Activated naive CD4-positive, alpha-beta T cell treated with anti-CD3 and anti-CD28 coated beads for 36 hours (primary cell): ENCODE measurements around the gene TSC22D2. TPM values are rescaled to one million over a fixed set of nuclear protein-coding genes. Genes with fewer than 3 reads are reported as not detected.

ENCODE experiments used
- CTCF ChIA-PET: fragments of 350-600 bp; sonication (Branson Sonifier 250); formaldehyde crosslinking; loops from one replicate; lab custom pipeline; 2021; ENCODE audit warnings: antibody characterized with exemption; lab: Charles Lee
- DNase-seq: peaks from one replicate; pipeline ENCODE4 v3.0.0-alpha.2; 2020
- H3K27ac Mint-ChIP-seq: one replicate; pipeline ENCODE4 v1.8.0; 2021; ENCODE audit warnings: mild to moderate bottlenecking, mixed read lengths
- H3K27me3 Mint-ChIP-seq: one replicate; pipeline ENCODE4 v1.8.0; 2021; ENCODE audit warnings: low read depth, mixed read lengths
- H3K36me3 Mint-ChIP-seq: one replicate; pipeline ENCODE4 v1.8.0; 2021; ENCODE audit warnings: low read depth, mixed read lengths
- H3K4me1 Mint-ChIP-seq: one replicate; pipeline ENCODE4 v1.8.0; 2021; ENCODE audit warnings: low read depth, mixed read lengths
- H3K4me3 Mint-ChIP-seq: one replicate; pipeline ENCODE4 v1.8.0; 2021; ENCODE audit warnings: mild to moderate bottlenecking, moderate library complexity, mixed read lengths
- H3K9me3 Mint-ChIP-seq: one replicate; pipeline ENCODE4 v1.8.0; 2021; ENCODE audit warnings: mixed read lengths
- intact Hi-C: fragments of 100-400 bp; cut with micrococcal nuclease; formaldehyde crosslinking; loops from one replicate; pipeline ENCODE4 v1.15.1; 2023
- total RNA-seq, 2 experiments: library from RNA; stranded (reverse); gene quantifications; one replicate each; pipeline ENCODE4 v1.2.3, GENCODE V29; 2021

The TSC22D2 gene
- total RNA-seq, 2 experiments from 2014 or later = 13.0 to 13.7 TPM

DNA sequence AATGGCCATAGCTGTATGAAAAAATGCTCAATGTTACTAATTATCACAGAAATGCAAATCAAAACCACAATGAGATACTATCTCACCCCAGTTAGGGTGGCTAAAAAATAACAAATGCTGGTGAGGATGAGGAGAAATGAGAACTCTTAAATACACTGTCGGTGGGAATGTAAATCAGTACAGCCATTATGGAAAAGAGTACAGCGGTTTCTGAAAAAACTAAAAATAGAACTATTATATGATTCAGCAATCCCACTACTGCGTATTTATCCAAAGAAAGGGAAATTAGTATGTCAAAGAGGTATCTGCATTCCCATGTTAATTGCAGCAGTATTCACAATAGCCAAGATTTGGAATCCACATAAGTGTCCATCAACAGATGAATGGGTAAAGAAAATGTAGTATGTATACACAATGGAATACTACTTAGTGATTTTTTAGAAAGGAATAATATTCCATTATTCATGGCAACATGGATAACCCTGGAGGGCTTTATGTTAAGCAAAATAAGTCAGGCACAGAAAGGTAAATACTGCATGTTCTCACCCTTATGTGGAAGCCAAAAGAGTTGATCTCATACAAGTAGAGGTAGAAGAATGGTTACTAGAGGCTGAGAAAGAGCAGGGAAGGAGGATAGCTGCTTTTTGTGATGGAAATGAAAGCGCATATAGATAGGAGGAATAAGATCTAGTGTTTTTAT, 103.2 kb downstream of the TSC22D2 start:
- H3K27ac Mint-ChIP-seq = no peak overlapping the region
- H3K36me3 Mint-ChIP-seq = peaks cover 4% of the 10 kb centered on the region
- H3K4me1 Mint-ChIP-seq = peaks cover 6% of the 10 kb centered on the region
- DNase-seq = no peak
- H3K27me3 Mint-ChIP-seq = no peaks in the 10 kb centered on the region
- intact Hi-C loops = no loop called here
- peaks cover 2% of the 10 kb centered on the region for H3K9me3 Mint-ChIP-seq
- CTCF ChIA-PET = interaction anchor here (0.6 kb wide), 1 partner anchor 69 kb away, joined by 4 read pairs; no protein-coding TSS in a partner anchor
- H3K4me3 Mint-ChIP-seq = no peak overlapping the region

GRCh38 chr3:150515210-150515609, 107.1 kb downstream of the TSC22D2 start:
- CTCF ChIA-PET = interaction anchor here (0.9 to 1.1 kb wide), 2 partner anchors 13 to 19 kb away, joined by 3 read pairs; no protein-coding TSS in a partner anchor
- intact Hi-C loops = no loop called here
- DNase-seq = no peak
- Mint-ChIP-seq H3K36me3 (no peaks in the 10 kb centered on the region), H3K4me3 (no peak overlapping the region), H3K4me1 (no peaks in the 10 kb centered on the region), H3K27me3 (no peaks in the 10 kb centered on the region), H3K27ac (no peak overlapping the region), H3K9me3 (peaks cover 5% of the 10 kb centered on the region)

Other genes with a start within 250 kb of the TSC22D2 start
- gene SERP1, start 138.2 kb downstream of the TSC22D2 start, total RNA-seq = 100 to 1,000 TPM in 1 of 2 experiments, 10 to 100 TPM in 1; 95.9 to 105 TPM
- 100 to 1,000 TPM; 133 to 135 TPM for gene EIF2A, start 138.5 kb downstream of the TSC22D2 start, total RNA-seq
- gene SELENOT, start 195.0 kb downstream of the TSC22D2 start, total RNA-seq = 10 to 100 TPM; 68.4 to 71.2 TPM